Forelimb muscle (tissue), 1 donor: ENCODE measurements around the gene HHLA2. TPM values are rescaled to one million over a fixed set of nuclear protein-coding genes. Genes with fewer than 3 reads are reported as not detected.
"Not testable (repeated sequence)": the region's sequence is repeated elsewhere in the genome, so short reads cannot be mapped to it uniquely, and the experiment has no call there.

Experiments used
- DNase-seq: peaks from one replicate; pipeline ENCODE4 v3.0.0-alpha.2; 2013; ENCODE audit warnings: low read depth
- polyA plus RNA-seq: library from polyadenylated mRNA; unstranded; fragments of 120-200 nt; gene quantifications from one replicate; pipeline ENCODE4 v1.2.1, GENCODE V29; 2013; ENCODE audit not compliant: insufficient read length

Gene HHLA2
- polyA plus RNA-seq, 1 donor: not detected

- DNase-seq: no peak
Measured at GRCh38 chr3:108342837-108343486, 46.6 kb downstream of the HHLA2 start.

GRCh38 chr3:108343491-108343890 is 47.1 kb downstream of the HHLA2 start:
- DNase-seq: no peak

GRCh38 chr3:108345492-108346205 is 49.3 kb downstream of the HHLA2 start:
- no peak for DNase-seq

GRCh38 chr3:108346301-108347227 is 50.2 kb downstream of the HHLA2 start:
- no peak for DNase-seq

GRCh38 chr3:108352176-108352575 is 55.8 kb downstream of the HHLA2 start:
- DNase-seq: no peak

- DNase-seq: no peak
Measured at GRCh38 chr3:108354562-108354961, 58.2 kb downstream of the HHLA2 start.

GRCh38 chr3:108357042-108357441 is 60.7 kb downstream of the HHLA2 start:
- DNase-seq: no peak

- no peak for DNase-seq
Measured at GRCh38 chr3:108359011-108359410, 62.7 kb downstream of the HHLA2 start.

- no peak for DNase-seq
Measured at GRCh38 chr3:108376026-108376425, 79.7 kb downstream of the HHLA2 start.

- DNase-seq: no peak
Measured at GRCh38 chr3:108377384-108377783, 81.0 kb downstream of the HHLA2 start.

- DNase-seq: no peak
Measured at GRCh38 chr3:108378153-108378951, 82.0 kb downstream of the HHLA2 start.

- not testable (repeated sequence) for DNase-seq
Measured at GRCh38 chr3:108378952-108379342, 82.6 kb downstream of the HHLA2 start.

GRCh38 chr3:108380128-108380795 is 83.9 kb downstream of the HHLA2 start:
- no peak for DNase-seq

- DNase-seq: no peak
Measured at GRCh38 chr3:108381529-108382140, 85.3 kb downstream of the HHLA2 start.

GRCh38 chr3:108383306-108383705 is 87.0 kb downstream of the HHLA2 start:
- no peak for DNase-seq

- DNase-seq: no peak
Measured at GRCh38 chr3:108387063-108387462, 90.7 kb downstream of the HHLA2 start.

- no peak for DNase-seq
Measured at GRCh38 chr3:108388136-108389132, 92.1 kb downstream of the HHLA2 start.

GRCh38 chr3:108389372-108389771 is 93.0 kb downstream of the HHLA2 start:
- DNase-seq: no peak

GRCh38 chr3:108391917-108392593 is 95.7 kb downstream of the HHLA2 start:
- no peak for DNase-seq
